H1 (cell line): ENCODE measurements around the gene RPL3. TPM values are rescaled to one million over a fixed set of nuclear protein-coding genes. Genes with fewer than 3 reads are reported as not detected.

Source experiments
- CTCF ChIA-PET: fragments of 300-600 bp; sonication (Branson Sonifier 250); formaldehyde crosslinking; loops from one replicate; lab custom pipeline; 2021; ENCODE audit not compliant: partially characterized antibody; lab: Charles Lee
- POLR2A ChIA-PET: fragments of 300-600 bp; sonication (Branson Sonifier 250); formaldehyde crosslinking; loops from one replicate; lab custom pipeline; 2021; ENCODE audit warnings: inconsistent platforms; ENCODE audit not compliant: partially characterized antibody; lab: Charles Lee
- DNase-seq, 2 experiments: peaks; one replicate each; pipeline versions ENCODE4 v3.0.0 to v3.0.0-alpha.2; 2010 to 2022; ENCODE audit warnings: low spot score in 2 of 2, low read depth in 1 of 2, mixed read lengths in 1 of 2
- FAIRE-seq: peaks from 2 replicates; lab custom pipeline; 2011; peaks lifted over from hg19 to GRCh38; lab: Jason Lieb, UNC
- H2AFZ ChIP-seq: 2 replicates; pipeline ENCODE4 v1.8.1; 2012; ENCODE audit warnings: low read length, inconsistent platforms
- H2AK5ac ChIP-seq: 2 replicates; pipeline ENCODE4 v1.6.1; 2013; ENCODE audit warnings: low read depth, low read length
- H2BK120ac ChIP-seq: replicated peaks from 2 replicates; pipeline ENCODE3; 2013; ENCODE audit warnings: low read depth, low read length, inconsistent platforms
- H2BK12ac ChIP-seq: 2 replicates; pipeline ENCODE4 v1.6.1; 2013; ENCODE audit warnings: low read depth, low read length
- H2BK15ac ChIP-seq: 2 replicates; pipeline ENCODE4 v1.6.1; 2013; ENCODE audit warnings: low read length
- H2BK20ac ChIP-seq: 2 replicates; pipeline ENCODE4 v1.6.1; 2013; ENCODE audit warnings: low read length
- H2BK5ac ChIP-seq: 2 replicates; pipeline ENCODE4 v1.6.1; 2013; ENCODE audit warnings: low read depth, low read length
- H3K14ac ChIP-seq: 2 replicates; pipeline ENCODE4 v1.6.1; 2013; ENCODE audit warnings: inconsistent platforms; ENCODE audit not compliant: insufficient read length
- H3K18ac ChIP-seq: 2 replicates; pipeline ENCODE4 v1.6.1; 2013; ENCODE audit warnings: low read length; ENCODE audit errors: extremely low read depth
- H3K23ac ChIP-seq: 2 replicates; pipeline ENCODE4 v1.6.1; 2013; ENCODE audit warnings: inconsistent platforms; ENCODE audit not compliant: insufficient read length
- H3K23me2 ChIP-seq: 2 replicates; pipeline ENCODE4 v1.6.1; 2013; ENCODE audit warnings: low read depth, low read length
- H3K27ac ChIP-seq: 2 replicates; pipeline ENCODE4 v1.6.1; 2011; ENCODE audit warnings: low read depth, low read length, inconsistent platforms
- H3K27me3 ChIP-seq, 4 experiments: replicated peaks in 1 of 4; 1 replicate in 1 of 4; 2 replicates in 3 of 4; pipeline versions ENCODE4 v1.6.1 to v1.8.1; 2011 to 2013; ENCODE audit warnings: low read length in 3 of 4, mild to moderate bottlenecking in 3 of 4, inconsistent platforms in 2 of 4, mixed read lengths in 2 of 4, moderate library complexity in 1 of 4; ENCODE audit not compliant: control insufficient read depth in 3 of 4, insufficient read depth in 3 of 4; ENCODE audit errors: extremely low read depth in 1 of 4
- H3K36me3 ChIP-seq, 4 experiments: 2 replicates each; pipeline versions ENCODE4 v1.6.1 to v1.8.1; 2011 to 2013; ENCODE audit warnings: mild to moderate bottlenecking in 4 of 4, low read length in 3 of 4, moderate library complexity in 2 of 4, control low read depth in 1 of 4, inconsistent platforms in 1 of 4; ENCODE audit not compliant: insufficient read depth in 4 of 4, control insufficient read depth in 2 of 4
- H3K4ac ChIP-seq: replicated peaks from 2 replicates; pipeline ENCODE3; 2013; ENCODE audit warnings: low read length, low read depth, mixed read lengths, inconsistent platforms; ENCODE audit not compliant: insufficient read length
- H3K4me1 ChIP-seq, 4 experiments: replicated peaks in 1 of 4; 1 replicate in 1 of 4; 2 replicates in 3 of 4; pipeline versions ENCODE4 v1.6.1 to v1.8.1; 2011 to 2013; ENCODE audit warnings: low read length in 3 of 4, inconsistent platforms in 2 of 4, mixed read lengths in 1 of 4; ENCODE audit not compliant: insufficient read depth in 4 of 4, control insufficient read depth in 3 of 4
- H3K4me2 ChIP-seq, 2 experiments: 2 replicates each; pipeline versions ENCODE4 v1.6.1 to v1.8.1; 2011 to 2013; ENCODE audit warnings: low read depth in 2 of 2, low read length in 2 of 2, control low read depth in 1 of 2, inconsistent platforms in 1 of 2, mild to moderate bottlenecking in 1 of 2; ENCODE audit not compliant: insufficient read depth in 1 of 2
- H3K4me3 ChIP-seq, 4 experiments: fragments of 200-600, 300-600 bp in 1 of 4; sonication (generic), shearing (Covaris generic), sonication (Bioruptor Twin) in 1 of 4; 2 replicates each; pipeline versions ENCODE4 v1.5.1 to v1.8.1; 2011 to 2016; ENCODE audit warnings: low read length in 4 of 4, low read depth in 3 of 4, control low read depth in 2 of 4, inconsistent platforms in 2 of 4, mild to moderate bottlenecking in 2 of 4, mixed read lengths in 1 of 4, moderate library complexity in 1 of 4; ENCODE audit not compliant: insufficient read depth in 2 of 4; ENCODE audit errors: extremely low read depth in 1 of 4
- H3K56ac ChIP-seq: replicated peaks from 2 replicates; pipeline ENCODE3; 2013; ENCODE audit warnings: low read depth, mild to moderate bottlenecking, mixed read lengths, low read length, inconsistent platforms; ENCODE audit not compliant: insufficient read length
- H3K79me1 ChIP-seq: 2 replicates; pipeline ENCODE4 v1.6.1; 2013; ENCODE audit warnings: low read depth, low read length, control low read depth
- H3K79me2 ChIP-seq, 2 experiments: 2 replicates each; pipeline versions ENCODE4 v1.6.1 to v1.8.1; 2012 to 2013; ENCODE audit warnings: low read length in 2 of 2, mild to moderate bottlenecking in 2 of 2, inconsistent platforms in 1 of 2; ENCODE audit not compliant: insufficient read depth in 2 of 2, control insufficient read depth in 1 of 2
- H3K9ac ChIP-seq, 4 experiments: replicated peaks in 1 of 4; 1 replicate in 1 of 4; 2 replicates in 3 of 4; pipeline versions ENCODE4 v1.6.1 to v1.8.1; 2011 to 2013; ENCODE audit warnings: low read depth in 3 of 4, low read length in 3 of 4, control low read depth in 2 of 4, mild to moderate bottlenecking in 2 of 4, moderate library complexity in 2 of 4, inconsistent platforms in 1 of 4; ENCODE audit errors: extremely low read depth in 1 of 4
- H3K9me3 ChIP-seq, 2 experiments: 2 replicates each; pipeline versions ENCODE4 v1.6.1 to v1.8.1; 2012 to 2013; ENCODE audit warnings: mild to moderate bottlenecking in 2 of 2, moderate library complexity in 2 of 2, control low read depth in 1 of 2, inconsistent platforms in 1 of 2, low read depth in 1 of 2, low read length in 1 of 2, mixed read lengths in 1 of 2; ENCODE audit not compliant: insufficient read depth in 2 of 2
- H4K20me1 ChIP-seq, 2 experiments: replicated peaks in 1 of 2; 2 replicates each; pipeline versions ENCODE3 to v1.8.1; 2011 to 2013; ENCODE audit warnings: inconsistent platforms in 2 of 2, low read length in 2 of 2, mild to moderate bottlenecking in 1 of 2; ENCODE audit not compliant: insufficient read depth in 2 of 2, control insufficient read depth in 1 of 2
- H4K5ac ChIP-seq: 2 replicates; pipeline ENCODE4 v1.6.1; 2013; ENCODE audit warnings: low read length, low read depth, mixed read lengths, inconsistent platforms; ENCODE audit not compliant: insufficient read length
- H4K8ac ChIP-seq: 2 replicates; pipeline ENCODE4 v1.8.0; 2013; ENCODE audit warnings: mild to moderate bottlenecking, moderate library complexity, low read length, inconsistent platforms; ENCODE audit not compliant: insufficient read depth; ENCODE audit errors: extremely low read depth
- H4K91ac ChIP-seq: replicated peaks from 2 replicates; pipeline ENCODE3; 2013; ENCODE audit warnings: low read length, mixed read lengths, inconsistent platforms; ENCODE audit not compliant: insufficient read length
- ATF3 ChIP-seq: IDR thresholded peaks from 2 replicates; pipeline ENCODE4 v1.6.1; 2011; ENCODE audit warnings: low read depth, mild to moderate bottlenecking, low read length; ENCODE audit not compliant: insufficient read depth
- BACH1 ChIP-seq: IDR thresholded peaks from 2 replicates; pipeline ENCODE4 v1.6.1; 2012; ENCODE audit warnings: low read length, improper control_type of control experiment
- CEBPB ChIP-seq: IDR thresholded peaks from 2 replicates; pipeline ENCODE4 v1.6.1; 2012; ENCODE audit warnings: low read depth, low read length
- FOSL1 ChIP-seq: IDR thresholded peaks from 2 replicates; pipeline ENCODE4 v1.6.1; 2011; ENCODE audit warnings: mild to moderate bottlenecking, low read depth, low read length, moderate library complexity; ENCODE audit not compliant: insufficient read depth
- KDM4A ChIP-seq: IDR thresholded peaks from one replicate; pipeline ENCODE4 v1.7.1; 2012; ENCODE audit warnings: low read depth, mild to moderate bottlenecking, moderate library complexity, low read length, inconsistent platforms; ENCODE audit not compliant: severe bottlenecking
- PHF8 ChIP-seq: fragments of 200-600 bp; sonication (generic); conservative IDR thresholded peaks from 2 replicates; pipeline ENCODE4 v1.7.1; 2012; ENCODE audit warnings: low read depth, mild to moderate bottlenecking, inconsistent platforms, low read length, moderate library complexity
- POLR2A ChIP-seq, 2 experiments: IDR thresholded peaks; 1 replicate in 1 of 2; 2 replicates in 1 of 2; pipeline ENCODE4 v1.6.1; 2011; ENCODE audit warnings: low read depth in 2 of 2, low read length in 2 of 2, mild to moderate bottlenecking in 2 of 2; ENCODE audit errors: control extremely low read depth in 1 of 2
- TAF7 ChIP-seq: optimal IDR thresholded peaks from 2 replicates; pipeline ENCODE3; 2011; ENCODE audit warnings: low read depth, mild to moderate bottlenecking, inconsistent platforms, low read length, moderate library complexity, borderline replicate concordance
- TEAD4 ChIP-seq: IDR thresholded peaks from 2 replicates; pipeline ENCODE4 v1.6.1; 2012; ENCODE audit warnings: low read depth, low read length, inconsistent platforms, mixed read lengths
- WGBS, 2 experiments: shearing (Covaris generic) in 1 of 2; methylation state at CpG; one replicate each; pipeline versions ENCODE4 v1.1.6 to v1.1.7; 2013 to 2015; ENCODE audit warnings: low lambda C conversion rate in 2 of 2, mixed read lengths in 2 of 2, inconsistent platforms in 1 of 2, low coverage in 1 of 2, missing lambda C conversion rate in 1 of 2; ENCODE audit not compliant: insufficient replicate concordance in 2 of 2, insufficient coverage in 1 of 2, insufficient read length in 1 of 2; ENCODE audit errors: extremely low coverage in 1 of 2, missing lambda C conversion rate in 1 of 2; 5-methylcytosine and 5-hydroxymethylcytosine counted together
- polyA plus RNA-seq, 7 experiments: library from polyadenylated mRNA; depleted of rRNA in 3 of 7; stranded (reverse) in 5 of 7; unstranded in 2 of 7; fragments of >200 nt in 5 of 7; fragments of 200-250 nt in 2 of 7; gene quantifications; 1 replicate in 5 of 7; 2 replicates in 1 of 7; 4 replicates in 1 of 7; pipeline versions ENCODE4 v1.2.1 to v1.2.3, GENCODE V29; 2011 to 2013; ENCODE audit warnings: missing spikeins in 2 of 7, mixed read lengths in 2 of 7
- total RNA-seq: library from RNA; stranded (reverse); fragmentation: NEBNext Ultra II Directional; extraction: Animal tissue kit (Norgen Biotek cat#: 25700); gene quantifications from 2 replicates; pipeline ENCODE4 v1.2.1, GENCODE V29; 2021

Gene RPL3
- total and polyA plus RNA-seq, 2 of the 8 experiments (the other 6 are each of a cell fraction or from before 2014, with no cell fraction given): 2,865 to 5,466 TPM

GRCh38 chr22:39268645-39269044 lies 50.8 kb downstream of the RPL3 start:
- H3K14ac ChIP-seq: no peak overlapping the region
- no peak for FAIRE-seq
- CTCF ChIA-PET: interaction anchor here (0.7 to 2.5 kb wide), 13 partner anchors 9 to 150 kb away, joined by 3 to 9 read pairs (median 4); no protein-coding TSS in a partner anchor
- no peaks in the 10 kb centered on the region for H3K36me3 ChIP-seq
- no peak overlapping the region for H3K56ac ChIP-seq
- 83% methylated on average over 6 of the region's 7 CpGs; no CpG with 5 or more reads in 1 of the 2 experiments for WGBS, 2 experiments
- 0 out of 2 replicates have a peak overlapping the region, but pooled peaks have one; percentile 6 for H2AK5ac ChIP-seq
- no peaks in the 10 kb centered on the region for H3K23me2 ChIP-seq
- no peak overlapping the region for H3K4ac ChIP-seq
- peak overlapping the region; percentile 22; the same call in 1 of the 2 replicates for H4K8ac ChIP-seq
- H3K4me2 ChIP-seq: no peak overlapping the region
- H4K5ac ChIP-seq: no peak overlapping the region
- H2BK15ac ChIP-seq: 0 out of 2 replicates have a peak overlapping the region, but pooled peaks have one; percentile 46
- H3K23ac ChIP-seq: no peak overlapping the region
- H2BK12ac ChIP-seq: peak overlapping the region; percentile 68; the same call in 1 of the 2 replicates
- no peaks in the 10 kb centered on the region; a peak in 1 of 7 replicates for H3K27me3 ChIP-seq
- H3K4me1 ChIP-seq: peaks cover 0 to 7% (median under 1%) of the 10 kb centered on the region in 4 experiments; a peak in 2 of 7 replicates
- H2AFZ ChIP-seq: no peak overlapping the region
- DNase-seq: no peak
- H3K9me3 ChIP-seq: 0 out of 4 replicates have a peak, but pooled peaks cover 0 to 2% of the 10 kb centered on the region in 2 experiments
- H3K18ac ChIP-seq: no peak overlapping the region
- H4K20me1 ChIP-seq: no peaks in the 10 kb centered on the region
- H3K27ac ChIP-seq: no peak overlapping the region
- H3K4me3 ChIP-seq: no peak overlapping the region
- H2BK120ac ChIP-seq: no peak overlapping the region
- H3K79me2 ChIP-seq: no peaks in the 10 kb centered on the region
- no peak overlapping the region for H2BK20ac ChIP-seq
- POLR2A ChIA-PET: interaction anchor here (0.9 to 2.6 kb wide), 11 partner anchors 7 to 51 kb away, joined by 3 to 10 read pairs (median 3); no protein-coding TSS in a partner anchor
- no peak overlapping the region for H4K91ac ChIP-seq
- 0 out of 2 replicates have a peak overlapping the region, but pooled peaks have one; percentile 52 for H2BK5ac ChIP-seq
- no peaks in the 10 kb centered on the region for H3K79me1 ChIP-seq
- H3K9ac ChIP-seq: no peak overlapping the region
- TF ChIP-seq TAF7 (no peak), CEBPB (no peak), POLR2A (IDR thresholded peaks at IDR 0.05; ENCODE audit: control extremely low read depth in 1 of 2, low read depth in 2 of 2, low read length in 2 of 2) (no peak), BACH1 (no peak), ATF3 (no peak), KDM4A (no peak), PHF8 (no peak), TEAD4 (no peak), FOSL1 (no peak)
